HG03469 (cell line): ENCODE measurements around the gene RNU7-1.

ENCODE experiments used
- ATAC-seq: cut with Tn5 transposase; IDR thresholded peaks from one replicate; pipeline ENCODE4 v1.9.1; 2021; ENCODE audit warnings: mild to moderate bottlenecking, moderate library complexity, moderate number of reproducible peaks; ENCODE audit not compliant: unreplicated experiment

The RNU7-1 gene

DNA sequence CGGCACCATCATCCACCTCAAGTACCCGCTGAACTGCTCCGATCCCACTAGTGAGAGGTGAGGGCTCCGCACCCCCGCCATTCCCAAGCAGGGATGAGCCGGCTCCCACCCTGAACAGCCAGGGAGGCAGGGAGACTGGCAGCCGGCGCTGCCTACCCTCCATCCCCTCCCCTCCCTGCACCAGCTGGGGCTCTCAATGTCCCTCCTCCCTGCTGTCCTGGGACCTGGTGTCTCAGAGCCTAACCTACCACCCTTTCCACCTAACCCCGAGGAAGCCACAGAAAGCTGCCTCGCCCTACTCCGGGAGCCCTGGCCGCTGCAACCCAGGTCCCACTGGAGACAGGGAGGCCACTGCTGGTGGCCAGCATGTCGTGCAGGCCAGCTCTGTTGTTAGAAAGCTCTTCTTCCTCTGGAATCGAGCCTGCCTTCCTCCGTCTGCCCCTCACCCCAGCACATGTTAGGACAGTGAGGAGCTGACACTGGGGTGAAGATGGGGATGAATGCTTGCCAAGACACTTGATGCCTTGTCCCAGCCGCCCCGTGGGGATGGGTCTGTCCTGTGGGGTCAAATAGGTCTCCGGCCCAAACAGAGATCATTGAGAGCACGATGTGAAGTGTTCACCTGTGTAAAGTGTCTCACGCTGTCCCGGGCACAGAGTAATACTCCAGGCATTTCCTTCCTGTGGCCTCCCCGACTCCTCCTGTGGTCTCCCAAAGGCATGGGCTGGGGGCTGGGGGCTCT, 8.7 kb downstream of the RNU7-1 start:
- ATAC-seq: no peak

DNA sequence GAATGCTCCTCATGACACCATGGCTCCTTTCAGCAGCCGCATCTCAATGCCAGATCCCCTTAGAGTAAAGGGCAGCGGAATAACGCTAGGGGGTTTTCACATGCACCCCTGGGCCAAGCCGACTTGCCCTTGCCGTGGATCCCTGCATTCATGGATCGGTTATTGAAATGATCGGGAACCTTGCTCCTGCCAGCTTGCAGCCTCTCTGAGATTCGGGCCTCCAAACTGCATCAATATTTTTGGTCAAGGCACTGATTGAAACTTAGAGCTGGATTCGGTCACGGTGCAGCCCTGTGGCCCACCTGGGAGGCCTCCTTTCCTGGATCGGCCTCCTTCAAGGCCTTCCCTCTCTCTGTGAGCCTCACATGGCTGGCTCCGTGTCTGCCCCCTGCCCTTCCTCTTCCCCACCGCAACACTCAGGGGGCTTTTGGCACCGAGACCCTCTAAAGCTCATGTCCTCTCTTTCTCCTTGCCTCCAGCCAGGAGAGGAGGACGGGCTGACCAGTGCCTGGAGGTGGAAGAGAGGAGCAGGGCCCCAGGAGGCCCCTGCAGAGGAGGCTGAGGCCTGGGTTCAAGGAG, 9.3 kb downstream of the RNU7-1 start:
- ATAC-seq: no peak

DNA sequence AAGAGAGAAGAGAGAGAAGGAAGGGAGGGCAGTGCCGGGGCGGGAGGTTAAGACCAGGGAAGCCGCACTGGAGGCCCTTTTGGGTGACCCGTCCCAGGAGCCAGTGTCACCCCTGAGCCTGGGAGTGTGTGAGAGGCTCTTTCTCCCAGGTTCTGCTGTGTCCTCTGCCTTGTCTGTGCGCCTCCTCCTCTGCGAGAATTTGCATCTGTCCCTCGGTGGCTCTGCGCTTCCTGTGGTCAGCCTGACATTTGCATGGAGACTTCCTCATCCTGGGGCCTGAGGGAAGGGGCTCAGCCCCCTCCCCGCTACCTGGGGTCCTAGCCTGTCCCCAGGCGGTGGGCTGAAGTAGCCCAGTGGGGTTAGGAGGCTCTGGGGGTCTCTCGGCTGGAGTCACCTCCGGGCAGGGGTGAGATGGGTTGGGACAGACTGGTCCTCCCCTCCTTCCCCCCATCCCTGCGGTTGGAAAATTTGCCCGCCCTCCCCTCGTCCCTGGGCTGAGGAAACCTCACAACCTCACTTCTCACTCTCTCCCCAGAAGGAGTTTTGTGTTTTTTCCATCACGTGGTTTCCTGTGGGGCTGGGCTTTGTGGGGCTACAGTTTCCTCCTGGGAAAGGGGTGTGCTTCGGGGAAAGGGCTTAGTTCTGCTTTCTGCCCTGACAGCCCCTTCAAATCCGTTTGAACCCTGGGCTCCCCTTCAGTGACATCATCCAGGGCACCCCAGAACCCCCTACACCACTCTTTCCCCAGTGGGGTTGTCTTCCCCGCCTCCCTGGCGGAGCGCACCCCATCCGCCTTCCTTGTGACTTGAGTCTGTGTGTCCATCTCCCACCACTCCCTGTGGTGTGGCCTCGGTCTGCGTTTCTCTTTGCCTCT, 10.1 kb downstream of the RNU7-1 start:
- ATAC-seq: no peak

DNA sequence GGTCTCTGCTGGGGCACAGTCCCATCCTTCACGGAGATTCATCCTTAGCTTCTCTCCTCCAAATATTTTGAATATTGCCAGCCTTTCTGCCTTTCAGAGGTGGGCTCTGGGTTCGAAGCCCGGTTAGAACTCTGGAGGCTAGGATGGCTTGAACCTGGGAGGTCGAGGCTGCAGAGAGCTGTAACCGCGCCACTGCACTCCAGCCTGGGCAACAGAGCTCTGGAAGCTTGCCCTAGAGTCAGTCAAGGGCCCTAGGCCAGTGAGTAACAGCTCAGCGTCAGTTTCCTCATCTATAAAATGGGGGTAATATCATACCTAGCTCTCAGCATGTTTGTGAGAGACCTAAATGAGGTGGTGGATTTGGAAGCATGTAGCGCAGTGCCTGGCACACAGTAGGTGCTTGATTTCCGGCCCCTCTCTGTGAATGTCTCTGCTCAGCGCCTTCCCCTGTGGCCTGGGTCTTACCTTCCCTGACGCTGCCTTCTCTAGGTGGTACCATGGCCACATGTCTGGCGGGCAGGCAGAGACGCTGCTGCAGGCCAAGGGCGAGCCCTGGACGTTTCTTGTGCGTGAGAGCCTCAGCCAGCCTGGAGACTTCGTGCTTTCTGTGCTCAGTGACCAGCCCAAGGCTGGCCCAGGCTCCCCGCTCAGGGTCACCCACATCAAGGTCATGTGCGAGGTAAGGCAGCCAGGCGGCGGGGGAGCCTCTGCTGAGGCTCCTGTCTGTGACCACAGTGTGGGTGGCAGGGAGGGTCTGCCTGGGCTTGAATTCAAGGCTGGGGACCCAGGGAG, 10.9 kb downstream of the RNU7-1 start:
- ATAC-seq: no peak

DNA sequence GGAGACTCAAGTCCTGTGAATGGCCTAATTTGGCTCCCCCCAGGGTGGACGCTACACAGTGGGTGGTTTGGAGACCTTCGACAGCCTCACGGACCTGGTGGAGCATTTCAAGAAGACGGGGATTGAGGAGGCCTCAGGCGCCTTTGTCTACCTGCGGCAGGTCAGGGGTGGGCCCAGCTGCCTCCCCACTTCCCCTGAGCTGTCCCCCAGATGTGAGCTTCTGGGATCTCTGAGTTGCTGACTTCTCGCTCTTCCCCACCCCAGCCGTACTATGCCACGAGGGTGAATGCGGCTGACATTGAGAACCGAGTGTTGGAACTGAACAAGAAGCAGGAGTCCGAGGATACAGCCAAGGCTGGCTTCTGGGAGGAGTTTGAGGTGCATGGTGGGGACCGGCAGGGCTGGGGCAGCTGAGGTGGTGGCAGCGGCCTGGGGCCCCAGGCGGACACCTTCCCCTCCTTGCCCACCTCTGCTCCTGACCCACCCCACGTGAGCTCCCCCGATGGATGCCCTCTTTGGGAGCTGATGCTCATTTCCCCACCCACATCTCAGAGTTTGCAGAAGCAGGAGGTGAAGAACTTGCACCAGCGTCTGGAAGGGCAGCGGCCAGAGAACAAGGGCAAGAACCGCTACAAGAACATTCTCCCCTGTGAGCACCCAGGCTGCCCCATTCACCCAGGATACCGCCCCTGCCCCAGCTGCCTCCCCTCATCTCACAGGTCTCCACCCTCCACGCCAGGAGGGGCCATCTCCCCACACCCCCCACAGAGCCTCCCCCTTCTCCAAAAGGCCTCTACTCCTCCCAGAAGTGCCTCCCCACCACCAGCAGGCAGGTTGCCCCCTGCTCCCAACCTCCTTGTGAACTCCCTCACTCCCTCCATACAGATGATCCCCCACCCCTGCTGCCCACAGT, 11.7 kb downstream of the RNU7-1 start:
- ATAC-seq: no peak

DNA sequence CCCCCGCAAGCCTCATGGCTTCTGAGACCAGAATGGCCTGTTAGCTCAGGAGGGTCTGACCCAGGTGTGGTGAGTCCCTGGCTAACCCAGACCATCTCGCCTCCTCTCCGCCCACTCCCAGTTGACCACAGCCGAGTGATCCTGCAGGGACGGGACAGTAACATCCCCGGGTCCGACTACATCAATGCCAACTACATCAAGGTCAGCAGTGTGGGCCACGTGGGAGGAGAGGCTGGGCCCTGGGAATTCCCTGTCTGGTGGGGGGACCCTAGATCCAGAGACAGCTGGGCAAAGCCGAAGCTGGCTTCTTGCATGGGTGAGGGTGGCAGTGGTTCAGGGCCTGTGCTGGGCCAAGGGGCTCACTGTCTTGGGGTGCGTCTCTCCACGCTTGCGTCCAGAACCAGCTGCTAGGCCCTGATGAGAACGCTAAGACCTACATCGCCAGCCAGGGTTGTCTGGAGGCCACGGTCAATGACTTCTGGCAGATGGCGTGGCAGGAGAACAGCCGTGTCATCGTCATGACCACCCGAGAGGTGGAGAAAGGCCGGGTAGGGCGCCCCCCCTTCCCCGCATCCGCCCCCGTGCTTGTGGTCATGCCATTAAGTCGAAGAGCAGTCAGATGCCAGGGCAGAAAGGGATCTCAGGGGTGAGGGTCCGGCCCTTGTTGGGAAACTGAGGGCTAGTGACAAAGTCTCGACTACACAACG, 12.6 kb downstream of the RNU7-1 start:
- ATAC-seq: no peak

DNA sequence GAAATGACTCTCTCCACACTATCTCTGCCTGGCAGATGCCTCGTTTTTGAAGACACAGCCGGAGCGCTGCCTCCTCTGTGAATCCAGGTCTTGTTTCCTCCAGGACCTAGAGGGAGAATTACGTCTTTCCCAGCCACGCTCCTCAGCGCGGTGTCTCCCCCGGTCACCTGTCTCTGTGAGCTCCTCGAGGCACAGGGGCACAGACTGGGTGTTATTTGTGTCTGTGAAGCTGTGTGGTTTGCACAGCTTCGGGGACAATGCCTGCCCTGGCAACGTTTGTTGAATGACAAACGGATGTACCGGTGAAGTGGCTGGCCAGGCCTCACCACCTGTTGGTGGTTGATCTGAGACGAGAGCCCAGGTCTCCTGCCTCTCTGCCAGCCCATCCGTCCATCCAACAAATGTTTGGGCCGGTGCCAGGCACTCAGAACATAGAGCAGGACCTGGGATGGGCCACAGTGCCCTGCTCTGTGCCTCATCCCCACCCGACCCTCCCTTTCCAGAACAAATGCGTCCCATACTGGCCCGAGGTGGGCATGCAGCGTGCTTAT, 13.6 kb downstream of the RNU7-1 start:
- ATAC-seq: no peak

DNA sequence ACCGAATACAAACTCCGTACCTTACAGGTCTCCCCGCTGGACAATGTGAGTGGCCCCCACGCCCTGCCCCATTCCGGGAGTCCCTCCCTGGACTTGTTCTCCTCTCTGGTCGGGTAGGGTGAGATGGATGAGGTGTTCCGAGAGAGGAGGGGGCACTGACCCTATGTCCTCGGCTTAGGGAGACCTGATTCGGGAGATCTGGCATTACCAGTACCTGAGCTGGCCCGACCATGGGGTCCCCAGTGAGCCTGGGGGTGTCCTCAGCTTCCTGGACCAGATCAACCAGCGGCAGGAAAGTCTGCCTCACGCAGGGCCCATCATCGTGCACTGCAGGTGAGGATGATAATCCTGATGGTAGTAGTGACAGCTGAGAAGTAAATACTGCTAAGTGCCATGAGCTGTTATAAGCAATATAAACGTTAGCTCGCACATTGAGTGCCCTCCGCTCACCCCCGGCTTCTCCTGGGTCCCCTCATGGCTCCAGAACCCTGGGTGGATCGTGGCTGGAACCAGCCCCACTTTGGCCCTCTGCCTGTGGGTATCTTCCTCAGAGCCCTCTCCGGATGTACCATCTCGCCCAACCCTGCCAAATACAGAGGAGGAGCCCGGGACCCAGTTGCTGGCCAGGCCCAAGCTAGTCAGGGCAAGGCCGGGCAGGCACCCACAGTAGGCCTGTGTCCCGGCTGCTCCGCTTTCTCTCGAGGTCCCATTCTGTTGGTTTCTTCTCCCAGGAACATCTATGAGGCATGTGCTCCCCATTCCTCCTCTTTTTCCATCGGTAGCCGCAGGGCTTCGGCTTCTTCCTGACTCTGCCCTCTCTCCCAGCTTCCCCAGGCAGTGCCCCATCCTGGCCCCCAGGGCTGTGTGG, 14.4 kb downstream of the RNU7-1 start:
- no peak for ATAC-seq

DNA sequence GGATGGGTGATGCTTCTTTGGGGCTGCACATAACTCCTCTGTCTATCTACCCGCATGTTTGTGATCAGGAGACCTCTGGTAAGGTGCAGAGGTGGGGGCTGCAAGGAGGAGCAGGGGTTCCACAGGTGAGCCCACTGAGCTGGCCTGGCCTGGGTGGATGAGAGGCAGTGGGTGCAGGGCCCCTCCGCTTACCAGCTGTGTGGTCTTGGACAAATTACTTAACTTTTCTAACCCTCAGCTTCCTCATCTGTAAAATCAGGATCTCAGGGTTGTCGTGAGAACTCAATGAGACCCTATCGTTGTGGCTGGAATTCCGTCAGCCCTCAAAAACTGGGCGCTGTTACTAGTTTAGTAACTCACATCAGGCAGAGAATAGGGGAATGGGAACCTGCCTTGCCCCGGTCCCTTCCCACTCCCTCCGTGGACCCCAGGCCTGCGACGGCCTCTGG, 15.0 kb downstream of the RNU7-1 start:
- ATAC-seq: no peak

DNA sequence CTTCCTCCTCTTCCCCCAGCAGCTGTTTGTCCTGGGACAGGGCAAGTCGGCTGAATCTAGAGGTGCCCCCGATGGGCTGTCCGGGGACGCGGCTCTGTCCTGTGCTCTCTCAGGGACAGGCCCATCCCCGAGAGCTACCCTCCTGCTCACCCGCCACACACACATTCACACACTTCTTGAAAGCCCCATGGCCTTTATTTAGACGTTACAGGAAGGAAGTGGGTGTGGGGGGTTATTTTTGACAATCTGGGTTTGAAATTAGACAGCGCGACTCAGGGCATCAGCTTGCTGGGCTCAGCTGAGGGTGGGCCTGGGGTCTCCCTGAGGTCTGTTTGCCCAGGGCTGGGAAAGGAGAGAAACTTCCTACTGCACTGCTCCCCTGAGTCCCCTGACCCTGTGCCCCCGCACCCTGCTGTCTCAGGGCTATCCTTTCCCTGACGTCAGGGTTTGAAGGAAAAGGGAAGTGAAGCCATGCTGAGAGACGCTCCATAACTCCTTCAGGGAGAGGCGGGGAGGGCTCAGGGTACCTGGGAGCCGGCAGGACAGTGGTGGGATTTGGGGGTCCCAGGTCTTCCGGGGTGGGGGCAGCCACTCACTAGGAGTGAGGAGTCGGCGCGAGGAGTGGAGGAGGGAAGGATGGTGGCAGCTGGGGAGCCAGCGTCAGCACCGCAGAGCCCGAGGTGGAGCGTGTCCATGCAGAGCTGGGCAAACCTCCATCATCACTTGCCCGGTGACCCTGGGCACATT, 15.6 kb downstream of the RNU7-1 start:
- ATAC-seq: no peak

DNA sequence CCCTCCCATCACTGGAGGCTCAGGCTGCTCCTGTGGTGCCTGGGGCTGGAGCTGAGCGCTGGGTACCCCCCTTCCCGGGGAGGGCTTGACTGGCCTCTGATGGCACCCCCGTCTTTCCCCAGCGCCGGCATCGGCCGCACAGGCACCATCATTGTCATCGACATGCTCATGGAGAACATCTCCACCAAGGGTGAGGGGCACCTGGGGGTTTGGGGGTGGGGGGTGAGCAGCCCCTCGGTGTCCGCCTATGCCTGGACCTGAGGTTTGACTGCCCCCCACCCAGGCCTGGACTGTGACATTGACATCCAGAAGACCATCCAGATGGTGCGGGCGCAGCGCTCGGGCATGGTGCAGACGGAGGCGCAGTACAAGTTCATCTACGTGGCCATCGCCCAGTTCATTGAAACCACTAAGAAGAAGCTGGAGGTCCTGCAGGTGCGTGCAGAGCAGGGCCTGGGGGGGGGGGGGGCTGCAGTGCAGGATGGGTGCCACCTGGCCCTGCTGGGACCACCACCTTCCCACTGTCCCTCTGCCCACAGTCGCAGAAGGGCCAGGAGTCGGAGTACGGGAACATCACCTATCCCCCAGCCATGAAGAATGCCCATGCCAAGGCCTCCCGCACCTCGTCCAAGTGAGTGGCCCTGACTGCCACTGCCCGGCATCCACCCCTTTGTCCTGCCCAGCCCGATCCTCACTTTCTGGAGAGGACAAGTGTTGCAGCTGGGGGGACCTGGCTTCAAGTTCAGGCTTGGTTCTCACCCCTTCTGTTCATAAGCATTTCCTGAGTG, 16.4 kb downstream of the RNU7-1 start:
- ATAC-seq: no peak

DNA sequence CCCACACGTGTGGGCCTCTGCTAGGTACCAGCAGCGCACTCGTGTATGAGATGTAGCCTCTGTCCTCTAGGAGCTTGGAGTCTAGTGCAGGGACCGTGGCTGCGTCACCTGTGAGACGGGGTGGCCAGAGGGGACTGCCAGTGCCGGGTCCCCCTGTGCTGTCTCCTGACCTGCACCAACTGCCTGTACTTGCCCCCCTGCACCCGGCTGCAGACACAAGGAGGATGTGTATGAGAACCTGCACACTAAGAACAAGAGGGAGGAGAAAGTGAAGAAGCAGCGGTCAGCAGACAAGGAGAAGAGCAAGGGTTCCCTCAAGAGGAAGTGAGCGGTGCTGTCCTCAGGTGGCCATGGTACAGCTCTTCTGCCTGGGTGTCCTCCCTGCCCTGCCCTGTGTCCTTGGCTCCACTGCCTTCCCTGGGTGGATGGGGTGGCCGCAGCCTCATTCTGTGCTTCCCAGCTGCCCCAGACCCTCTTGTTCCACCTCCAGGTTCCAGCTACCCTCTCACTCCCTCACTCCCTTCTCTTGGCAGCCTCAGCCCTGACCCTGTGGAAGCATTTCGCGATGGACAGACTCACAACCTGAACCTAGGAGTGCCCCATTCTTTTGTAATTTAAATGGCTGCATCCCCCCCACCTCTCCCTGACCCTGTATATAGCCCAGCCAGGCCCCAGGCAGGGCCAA, 17.1 kb downstream of the RNU7-1 start:
- no peak for ATAC-seq

DNA sequence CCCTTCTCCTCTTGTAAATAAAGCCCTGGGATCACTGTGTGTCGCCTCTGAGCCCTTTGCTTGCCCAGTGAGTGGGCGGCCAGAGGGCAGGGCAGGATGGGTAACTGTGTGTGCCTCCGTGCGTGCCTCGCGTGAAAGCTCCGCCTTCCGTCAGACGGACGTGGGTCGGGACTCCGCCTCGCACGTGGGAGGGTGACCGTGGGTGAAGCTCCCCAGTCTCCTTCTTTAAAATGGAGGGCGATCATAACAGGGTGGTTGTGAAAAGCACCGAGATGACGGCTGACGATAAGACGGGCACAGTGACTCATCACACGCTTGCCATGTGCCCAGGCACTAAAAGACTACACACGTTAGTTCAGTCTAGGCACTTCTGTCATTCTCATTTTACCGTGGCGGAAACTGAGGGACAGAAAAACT, 17.7 kb downstream of the RNU7-1 start:
- no peak for ATAC-seq

DNA sequence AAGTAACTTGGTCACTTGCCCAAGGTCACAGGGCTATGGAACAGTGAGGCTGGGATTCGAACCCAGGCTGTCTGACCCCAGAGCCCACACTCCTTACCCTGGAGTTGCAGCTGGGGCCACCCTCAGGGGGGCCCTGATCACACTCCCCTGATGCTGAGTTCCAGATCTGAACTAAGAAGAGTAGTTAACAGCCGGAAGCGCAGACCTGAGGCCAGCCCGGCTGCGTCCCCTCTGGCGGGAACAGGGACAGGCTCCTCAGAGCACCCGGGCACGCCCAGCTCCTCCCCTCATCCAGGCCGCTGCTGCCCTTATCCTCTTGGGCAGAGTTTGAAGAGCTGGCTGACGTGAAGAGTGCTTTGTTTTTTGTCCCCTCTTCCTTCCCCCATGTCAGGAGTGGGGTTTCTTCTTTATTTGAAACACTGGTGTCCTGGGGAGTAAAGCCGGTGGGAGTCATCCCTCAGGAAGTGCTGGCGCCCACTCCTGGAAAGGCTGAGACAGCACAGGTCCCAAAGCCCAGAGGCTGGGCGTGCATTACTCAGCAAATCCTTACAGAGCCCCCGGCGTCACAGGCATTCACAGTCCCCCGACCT, 18.2 kb downstream of the RNU7-1 start:
- ATAC-seq: no peak

DNA sequence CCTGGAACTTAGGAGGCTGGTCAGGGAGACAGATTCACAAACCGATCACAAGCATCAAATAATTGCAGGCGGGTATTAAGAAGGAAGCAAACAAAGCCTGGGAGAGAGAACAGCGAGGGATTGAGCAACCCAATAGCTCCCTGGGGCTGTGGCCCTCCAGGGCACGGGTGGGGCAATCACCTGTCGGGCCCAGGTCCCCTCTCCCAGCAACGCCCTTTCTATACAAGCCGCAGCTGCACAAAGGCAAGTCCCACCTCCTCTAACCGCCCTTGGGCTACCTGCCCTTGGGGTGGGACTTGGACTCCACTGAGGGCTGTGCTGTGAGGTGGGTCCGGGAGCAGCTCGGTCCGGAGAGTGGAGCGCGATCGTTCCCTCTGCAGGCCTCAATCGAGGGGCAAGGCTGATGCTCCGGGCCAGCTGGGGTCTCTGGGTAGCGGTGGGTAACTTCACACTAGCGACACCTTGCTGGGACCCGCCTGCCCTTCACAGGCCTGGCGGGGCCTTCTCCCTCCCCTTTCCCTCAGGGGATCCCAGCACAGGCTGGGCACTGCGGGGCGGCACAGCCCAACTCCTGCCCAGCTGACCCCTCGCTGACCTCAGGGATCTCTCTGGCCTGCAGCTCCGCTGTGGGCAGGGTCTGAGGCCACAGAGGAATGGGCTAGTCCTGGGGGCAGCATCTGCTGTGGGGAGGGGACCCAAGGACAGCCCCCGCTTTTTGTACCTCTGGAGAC, 18.8 kb downstream of the RNU7-1 start:
- ATAC-seq: no peak
